ENCODE results near the gene CEP85L. TPM values are rescaled to one million over a fixed set of nuclear protein-coding genes. Genes with fewer than 3 reads are reported as not detected.

CEP85L gene
- total RNA-seq, 1 experiment from 2014 or later, result 5.8 TPM

DNA sequence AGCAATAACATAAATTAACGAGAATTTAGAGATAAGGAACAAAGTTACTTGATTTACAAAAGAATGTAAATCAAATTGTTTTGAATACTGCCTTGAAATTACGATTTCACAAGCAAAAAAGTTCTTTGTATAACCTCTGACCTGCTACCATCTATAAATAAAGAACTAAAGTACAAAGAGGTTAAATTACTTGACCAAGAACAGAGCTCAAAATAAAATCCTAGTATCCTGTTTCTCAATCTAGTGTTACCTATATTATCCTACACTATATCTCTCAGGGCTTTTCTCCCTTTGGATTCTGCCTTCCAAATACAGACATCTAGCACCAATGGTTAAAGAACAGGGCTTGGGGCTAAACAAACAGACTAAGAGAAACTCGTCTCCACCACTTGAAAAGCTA is 59.5 kb downstream of the CEP85L start:
- BruUV-seq (replicated peaks), result no TSS peak
- Mint-ChIP-seq H3K9me3 (ENCODE audit: low read depth, unreplicated experiment) (no peaks in the 10 kb centered on the region), H3K36me3 (ENCODE audit: insufficient read depth, unreplicated experiment) (no peaks in the 10 kb centered on the region), H3K27ac (ENCODE audit: unreplicated experiment) (no peak overlapping the region), H3K27me3 (ENCODE audit: unreplicated experiment) (no peaks in the 10 kb centered on the region), H3K4me3 (ENCODE audit: low read depth, unreplicated experiment) (no peak overlapping the region), H3K4me1 (ENCODE audit: low read depth, unreplicated experiment) (peaks cover 4% of the 10 kb centered on the region)
- TF ChIP-seq, protein P1, sequence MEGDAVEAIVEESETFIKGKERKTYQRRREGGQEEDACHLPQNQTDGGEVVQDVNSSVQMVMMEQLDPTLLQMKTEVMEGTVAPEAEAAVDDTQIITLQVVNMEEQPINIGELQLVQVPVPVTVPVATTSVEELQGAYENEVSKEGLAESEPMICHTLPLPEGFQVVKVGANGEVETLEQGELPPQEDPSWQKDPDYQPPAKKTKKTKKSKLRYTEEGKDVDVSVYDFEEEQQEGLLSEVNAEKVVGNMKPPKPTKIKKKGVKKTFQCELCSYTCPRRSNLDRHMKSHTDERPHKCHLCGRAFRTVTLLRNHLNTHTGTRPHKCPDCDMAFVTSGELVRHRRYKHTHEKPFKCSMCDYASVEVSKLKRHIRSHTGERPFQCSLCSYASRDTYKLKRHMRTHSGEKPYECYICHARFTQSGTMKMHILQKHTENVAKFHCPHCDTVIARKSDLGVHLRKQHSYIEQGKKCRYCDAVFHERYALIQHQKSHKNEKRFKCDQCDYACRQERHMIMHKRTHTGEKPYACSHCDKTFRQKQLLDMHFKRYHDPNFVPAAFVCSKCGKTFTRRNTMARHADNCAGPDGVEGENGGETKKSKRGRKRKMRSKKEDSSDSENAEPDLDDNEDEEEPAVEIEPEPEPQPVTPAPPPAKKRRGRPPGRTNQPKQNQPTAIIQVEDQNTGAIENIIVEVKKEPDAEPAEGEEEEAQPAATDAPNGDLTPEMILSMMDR (IDR thresholded peaks at IDR 0.05; ENCODE audit: unreplicated experiment), result no peak
- intact Hi-C loops (cut with micrococcal nuclease; ENCODE audit: unreplicated experiment), result no loop called here
- CTCF ChIA-PET, result interaction anchor here (0.7 kb wide), 1 partner anchor 24 kb away, joined by 5 read pairs; no protein-coding TSS in a partner anchor
- no peak for DNase-seq

GRCh38 chr6:118589649-118590365 is 61.6 kb downstream of the CEP85L start:
- CTCF ChIA-PET, result no interaction called here
- Mint-ChIP-seq H3K4me3 (ENCODE audit: low read depth, unreplicated experiment) (no peak overlapping the region), H3K4me1 (ENCODE audit: low read depth, unreplicated experiment) (peaks cover 13% of the 10 kb centered on the region), H3K27me3 (ENCODE audit: unreplicated experiment) (no peaks in the 10 kb centered on the region), H3K9me3 (ENCODE audit: low read depth, unreplicated experiment) (no peaks in the 10 kb centered on the region), H3K36me3 (ENCODE audit: insufficient read depth, unreplicated experiment) (no peaks in the 10 kb centered on the region), H3K27ac (ENCODE audit: unreplicated experiment) (no peak overlapping the region)
- intact Hi-C loops (cut with micrococcal nuclease; ENCODE audit: unreplicated experiment), result loop anchor here (10.0 kb wide), 1 partner anchor 745 kb away; no protein-coding TSS in a partner anchor
- TF ChIP-seq, protein P1 (IDR thresholded peaks at IDR 0.05; ENCODE audit: unreplicated experiment), result no peak
- no peak for DNase-seq
- no TSS peak for BruUV-seq (replicated peaks)

DNA sequence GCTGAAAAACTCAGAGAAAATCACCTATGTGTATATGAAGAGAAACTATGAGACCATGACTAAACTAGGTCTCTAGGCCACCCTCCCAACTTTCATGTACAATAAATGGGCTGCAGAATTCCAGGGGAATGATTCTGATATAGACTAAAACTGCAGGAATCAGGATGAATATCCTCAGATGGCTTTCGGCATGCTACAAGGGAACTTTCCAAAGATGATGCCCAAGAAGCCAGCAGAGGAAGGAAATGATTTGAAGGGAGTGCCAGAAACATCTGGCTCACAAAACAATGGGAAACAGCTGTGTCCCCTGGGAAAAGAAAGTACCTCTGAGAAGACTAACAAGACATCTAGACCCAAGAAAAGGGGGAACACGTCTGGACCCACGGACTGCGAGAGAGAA is 62.2 kb downstream of the CEP85L start:
- Mint-ChIP-seq H3K36me3 (ENCODE audit: insufficient read depth, unreplicated experiment) (no peaks in the 10 kb centered on the region), H3K4me3 (ENCODE audit: low read depth, unreplicated experiment) (no peak overlapping the region), H3K4me1 (ENCODE audit: low read depth, unreplicated experiment) (peaks cover 13% of the 10 kb centered on the region), H3K27ac (ENCODE audit: unreplicated experiment) (no peak overlapping the region), H3K9me3 (ENCODE audit: low read depth, unreplicated experiment) (no peaks in the 10 kb centered on the region), H3K27me3 (ENCODE audit: unreplicated experiment) (no peaks in the 10 kb centered on the region)
- BruUV-seq (replicated peaks), result no TSS peak
- TF ChIP-seq, protein P1 (IDR thresholded peaks at IDR 0.05; ENCODE audit: unreplicated experiment), result no peak
- DNase-seq, result no peak
- CTCF ChIA-PET, result no interaction called here
- intact Hi-C loops (cut with micrococcal nuclease; ENCODE audit: unreplicated experiment), result loop anchor here (10.0 kb wide), 1 partner anchor 744 kb away; no protein-coding TSS in a partner anchor

GRCh38 chr6:118588626-118589025 is 62.8 kb downstream of the CEP85L start:
- intact Hi-C loops (cut with micrococcal nuclease; ENCODE audit: unreplicated experiment), result loop anchor here (10.0 kb wide), 1 partner anchor 744 kb away; no protein-coding TSS in a partner anchor
- no peaks in the 10 kb centered on the region for H3K9me3 Mint-ChIP-seq (ENCODE audit: low read depth, unreplicated experiment)
- no peak overlapping the region for H3K27ac Mint-ChIP-seq (ENCODE audit: unreplicated experiment)
- TF ChIP-seq, protein P1 (IDR thresholded peaks at IDR 0.05; ENCODE audit: unreplicated experiment), result no peak
- peaks cover 13% of the 10 kb centered on the region for H3K4me1 Mint-ChIP-seq (ENCODE audit: low read depth, unreplicated experiment)
- DNase-seq, result no peak
- CTCF ChIA-PET, result no interaction called here
- no TSS peak for BruUV-seq (replicated peaks)
- H3K4me3 Mint-ChIP-seq (ENCODE audit: low read depth, unreplicated experiment), result no peak overlapping the region
- no peaks in the 10 kb centered on the region for H3K36me3 Mint-ChIP-seq (ENCODE audit: insufficient read depth, unreplicated experiment)
- no peaks in the 10 kb centered on the region for H3K27me3 Mint-ChIP-seq (ENCODE audit: unreplicated experiment)

All from Calu3 (cell line).